ENCODE measurements around the gene PRICKLE4. TPM values are rescaled to one million over a fixed set of nuclear protein-coding genes. Genes with fewer than 3 reads are reported as not detected.
"Not testable (repeated sequence)": the region's sequence is repeated elsewhere in the genome, so short reads cannot be mapped to it uniquely, and the experiment has no call there.

The PRICKLE4 gene
- total RNA-seq, 2 experiments from 2014 or later: 0.71 TPM; not detected in 1

DNA sequence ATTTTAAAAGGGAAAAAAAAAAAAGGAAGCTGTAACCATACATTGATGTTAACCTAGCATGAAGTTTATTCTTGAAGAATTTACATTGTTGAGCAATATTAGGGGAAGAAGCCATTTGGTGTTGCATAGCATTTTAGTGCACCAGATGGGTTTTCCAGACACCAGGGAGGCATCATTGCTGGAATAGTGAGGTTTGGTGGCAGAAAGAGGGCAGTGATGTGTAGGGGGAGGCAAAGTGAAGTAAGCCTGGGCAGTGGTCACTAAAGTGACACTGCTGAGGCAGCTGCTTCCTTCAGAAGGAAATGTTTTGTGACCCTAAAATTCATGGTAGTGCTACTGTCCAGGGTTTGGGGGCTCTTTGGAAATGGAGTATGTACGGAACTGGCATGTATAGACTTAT lies 9.5 kb downstream of the PRICKLE4 start:
- Mint-ChIP-seq H3K4me3 (no peak overlapping the region), H3K27me3 (no peaks in the 10 kb centered on the region), H3K9me3 (no peaks in the 10 kb centered on the region), H3K4me1 (ENCODE audit: low read depth) (peaks cover 20% of the 10 kb centered on the region), H3K36me3 (peaks cover 37% of the 10 kb centered on the region), H3K27ac (no peak overlapping the region)
- CTCF ChIA-PET: interaction anchor here (0.7 to 1.1 kb wide), 3 partner anchors 10 to 131 kb away, joined by 3 read pairs; partner anchors contain the start of genes BYSL, FRS3 and MED20
- intact Hi-C loops (cut with micrococcal nuclease): no loop called here
- POLR2A ChIA-PET: no interaction called here
- no peak for DNase-seq

DNA sequence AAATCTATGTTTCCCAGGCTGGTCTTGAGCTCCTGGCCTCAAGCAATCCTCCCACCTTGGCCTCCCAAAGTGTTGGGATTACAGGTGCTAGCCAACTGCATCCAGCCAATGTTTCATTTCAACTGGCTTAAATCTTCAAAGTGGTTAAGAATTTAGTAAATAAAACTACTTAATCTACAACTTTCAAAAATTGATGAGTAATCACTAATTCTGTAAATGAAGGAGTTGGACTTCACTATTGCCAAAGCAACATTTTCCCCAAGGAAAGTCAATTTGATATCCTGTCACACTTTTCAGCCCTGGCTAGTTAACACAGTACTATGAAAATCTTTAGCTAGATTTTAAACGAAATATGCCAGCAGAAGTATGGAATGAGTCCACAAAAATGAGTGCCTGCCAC lies 10.7 kb downstream of the PRICKLE4 start:
- ChIA-PET CTCF (interaction anchor here (0.9 to 1.1 kb wide), 2 partner anchors 12 to 424 kb away, joined by 3 read pairs; partner anchors contain the start of gene FRS3), POLR2A (no interaction called here)
- Mint-ChIP-seq H3K4me3 (no peak overlapping the region), H3K9me3 (no peaks in the 10 kb centered on the region), H3K27ac (no peak overlapping the region), H3K27me3 (no peaks in the 10 kb centered on the region), H3K36me3 (peaks cover 37% of the 10 kb centered on the region), H3K4me1 (ENCODE audit: low read depth) (peaks cover 16% of the 10 kb centered on the region)
- DNase-seq: no peak
- intact Hi-C loops (cut with micrococcal nuclease): no loop called here

DNA sequence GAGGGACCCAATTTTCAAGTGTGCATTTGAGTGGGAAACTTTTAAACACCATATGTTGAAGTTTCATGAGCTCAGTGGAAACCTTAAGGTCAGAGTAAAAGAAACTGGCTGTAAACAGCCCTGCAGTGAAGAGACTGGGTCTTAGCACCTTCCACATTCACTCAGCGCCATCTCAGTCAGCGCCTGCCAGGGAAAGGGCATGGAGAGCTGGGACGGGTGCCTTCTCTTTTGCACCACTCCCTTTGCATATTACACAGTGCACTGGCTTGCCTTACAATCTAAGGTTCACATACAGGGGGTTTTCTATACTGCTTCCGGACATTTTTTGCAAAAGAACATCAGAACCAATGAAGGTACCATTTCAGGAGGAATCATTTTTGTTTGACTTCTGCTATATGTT lies 11.4 kb downstream of the PRICKLE4 start:
- DNase-seq: no peak
- no peaks in the 10 kb centered on the region for H3K9me3 Mint-ChIP-seq
- no peak overlapping the region for H3K4me3 Mint-ChIP-seq
- peak overlapping the region; percentile 54 for H3K27ac Mint-ChIP-seq
- H3K27me3 Mint-ChIP-seq: no peaks in the 10 kb centered on the region
- H3K4me1 Mint-ChIP-seq (ENCODE audit: low read depth): peaks cover 19% of the 10 kb centered on the region
- peaks cover 37% of the 10 kb centered on the region for H3K36me3 Mint-ChIP-seq
- ChIA-PET POLR2A (interaction anchor here (0.5 to 1.0 kb wide), 2 partner anchors 112 to 259 kb away, joined by 3 to 6 read pairs; no protein-coding TSS in a partner anchor), CTCF (interaction anchor here (0.9 kb wide), 1 partner anchor 423 kb away, joined by 3 read pairs; no protein-coding TSS in a partner anchor)
- intact Hi-C loops (cut with micrococcal nuclease): no loop called here

- no peak for DNase-seq
- intact Hi-C loops (cut with micrococcal nuclease): no loop called here
- Mint-ChIP-seq H3K9me3 (no peaks in the 10 kb centered on the region), H3K36me3 (peaks cover 16% of the 10 kb centered on the region), H3K27me3 (no peaks in the 10 kb centered on the region), H3K4me1 (ENCODE audit: low read depth) (peaks cover 3% of the 10 kb centered on the region), H3K27ac (no peak overlapping the region), H3K4me3 (no peak overlapping the region)
- ChIA-PET POLR2A (no interaction called here), CTCF (interaction anchor here (0.7 kb wide), 1 partner anchor 20 kb away, joined by 3 read pairs; no protein-coding TSS in a partner anchor)
These were observed 15.9 kb downstream of the PRICKLE4 start for GRCh38 chr6:41796474-41796873.

DNA sequence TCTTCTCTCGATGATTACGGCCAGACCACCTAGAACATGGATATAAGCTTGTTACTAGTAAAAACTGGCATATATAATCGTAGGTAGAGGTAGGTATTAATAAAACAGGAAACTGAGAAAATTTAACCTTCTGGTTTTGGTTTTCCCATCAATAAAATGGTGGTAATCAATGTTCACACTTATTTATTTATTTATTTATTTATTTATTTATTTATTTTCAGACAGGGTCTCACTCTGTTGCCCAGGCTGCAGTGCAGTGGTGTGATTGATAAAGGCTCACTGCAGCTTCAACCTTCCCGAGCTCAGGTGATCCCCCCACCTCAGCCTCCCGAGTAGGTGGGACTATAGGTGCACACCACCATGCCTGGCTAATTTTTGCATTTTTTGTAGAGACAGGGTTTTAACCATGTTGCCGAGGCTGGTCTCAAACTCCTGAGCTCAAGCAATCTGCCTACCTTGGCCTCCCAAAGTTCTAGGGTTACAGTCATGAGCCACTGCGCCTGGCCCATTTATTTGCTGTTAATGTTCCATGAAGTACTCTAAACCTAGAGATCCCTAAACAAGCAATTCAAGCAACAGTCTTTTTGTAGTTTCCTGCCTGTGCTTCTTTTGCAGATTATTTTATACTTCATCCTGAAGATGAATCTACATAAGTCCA lies 18.4 kb downstream of the PRICKLE4 start:
- Mint-ChIP-seq H3K36me3 (peaks cover 1% of the 10 kb centered on the region), H3K4me1 (ENCODE audit: low read depth) (peaks cover 3% of the 10 kb centered on the region), H3K27me3 (no peaks in the 10 kb centered on the region), H3K9me3 (no peaks in the 10 kb centered on the region), H3K4me3 (no peak overlapping the region), H3K27ac (no peak overlapping the region)
- POLR2A ChIA-PET: no interaction called here
- no peak for DNase-seq
- intact Hi-C loops (cut with micrococcal nuclease): no loop called here
- CTCF ChIA-PET: interaction anchor here (1.1 to 1.9 kb wide), 3 partner anchors 12 to 245 kb away, joined by 3 to 7 read pairs (median 4); partner anchors contain the start of genes MED20 and TOMM6

DNA sequence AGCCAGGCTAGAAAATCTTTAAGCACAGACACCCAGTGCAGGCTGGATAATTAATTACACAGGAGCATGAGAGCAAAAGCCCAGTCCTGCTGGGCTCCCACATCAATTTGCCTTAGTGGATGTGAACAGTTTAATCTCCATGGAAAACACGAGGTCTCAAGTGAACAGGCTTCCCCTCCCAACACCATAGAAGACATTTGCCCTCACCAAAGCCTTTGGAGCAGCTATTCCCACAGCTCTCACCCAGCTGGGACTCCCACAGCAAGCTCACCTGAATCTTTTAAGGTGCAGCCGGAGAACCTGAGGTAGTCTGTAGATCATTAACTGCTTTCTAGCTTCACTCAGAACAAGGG lies 19.0 kb downstream of the PRICKLE4 start:
- H3K4me3 Mint-ChIP-seq: no peak overlapping the region
- CTCF ChIA-PET: interaction anchor here (1.1 to 1.9 kb wide), 3 partner anchors 12 to 245 kb away, joined by 3 to 7 read pairs (median 4); partner anchors contain the start of genes MED20 and TOMM6
- intact Hi-C loops (cut with micrococcal nuclease): no loop called here
- no peaks in the 10 kb centered on the region for H3K9me3 Mint-ChIP-seq
- H3K4me1 Mint-ChIP-seq (ENCODE audit: low read depth): peaks cover 3% of the 10 kb centered on the region
- POLR2A ChIA-PET: no interaction called here
- peaks cover 1% of the 10 kb centered on the region for H3K36me3 Mint-ChIP-seq
- no peak overlapping the region for H3K27ac Mint-ChIP-seq
- DNase-seq: no peak
- no peaks in the 10 kb centered on the region for H3K27me3 Mint-ChIP-seq

GRCh38 chr6:41801380-41801779 lies 20.8 kb downstream of the PRICKLE4 start:
- no peaks in the 10 kb centered on the region for H3K27me3 Mint-ChIP-seq
- CTCF ChIA-PET: interaction anchor here (0.8 to 1.6 kb wide), 4 partner anchors 97 to 413 kb away, joined by 3 to 10 read pairs (median 5); no protein-coding TSS in a partner anchor
- no peak overlapping the region for H3K27ac Mint-ChIP-seq
- peaks cover 2% of the 10 kb centered on the region for H3K4me1 Mint-ChIP-seq (ENCODE audit: low read depth)
- DNase-seq: no peak
- peaks cover 1% of the 10 kb centered on the region for H3K36me3 Mint-ChIP-seq
- POLR2A ChIA-PET: no interaction called here
- H3K9me3 Mint-ChIP-seq: no peaks in the 10 kb centered on the region
- intact Hi-C loops (cut with micrococcal nuclease): no loop called here
- H3K4me3 Mint-ChIP-seq: no peak overlapping the region

GRCh38 chr6:41805830-41806774 lies 25.5 kb downstream of the PRICKLE4 start:
- ChIA-PET POLR2A (no interaction called here), CTCF (no interaction called here)
- Mint-ChIP-seq H3K9me3 (no peaks in the 10 kb centered on the region), H3K36me3 (no peaks in the 10 kb centered on the region), H3K4me3 (no peak overlapping the region), H3K4me1 (ENCODE audit: low read depth) (no peaks in the 10 kb centered on the region), H3K27ac (no peak overlapping the region), H3K27me3 (no peaks in the 10 kb centered on the region)
- intact Hi-C loops (cut with micrococcal nuclease): no loop called here
- DNase-seq: no peak

DNA sequence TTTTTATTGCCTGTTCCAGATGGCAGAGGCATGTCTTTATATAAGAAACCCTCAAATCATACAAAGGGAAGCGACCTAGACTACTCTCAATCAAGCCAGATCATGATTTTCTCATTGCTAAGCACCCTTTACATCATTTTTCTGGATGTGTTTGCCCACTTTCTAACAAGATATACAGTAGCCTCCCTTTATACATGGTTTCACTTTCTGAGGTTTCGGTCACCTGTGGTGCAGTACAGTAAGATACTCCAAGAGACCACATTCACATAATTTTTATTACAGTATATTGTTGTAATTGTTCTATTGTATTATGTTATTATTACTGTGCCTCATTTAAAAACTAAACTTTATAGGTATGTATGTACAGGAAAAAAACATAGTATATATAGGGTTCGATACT lies 30.5 kb downstream of the PRICKLE4 start:
- Mint-ChIP-seq H3K36me3 (no peaks in the 10 kb centered on the region), H3K9me3 (no peaks in the 10 kb centered on the region), H3K27me3 (no peaks in the 10 kb centered on the region), H3K4me3 (no peak overlapping the region), H3K27ac (no peak overlapping the region), H3K4me1 (ENCODE audit: low read depth) (no peaks in the 10 kb centered on the region)
- intact Hi-C loops (cut with micrococcal nuclease): no loop called here
- no peak for DNase-seq
- ChIA-PET CTCF (no interaction called here), POLR2A (no interaction called here)

GRCh38 chr6:41811946-41812345 lies 31.4 kb downstream of the PRICKLE4 start:
- H3K36me3 Mint-ChIP-seq; H3K4me1 Mint-ChIP-seq (ENCODE audit: low read depth); intact Hi-C loops (cut with micrococcal nuclease); H3K9me3 Mint-ChIP-seq; CTCF ChIA-PET; DNase-seq; POLR2A ChIA-PET; H3K27ac Mint-ChIP-seq; H3K27me3 Mint-ChIP-seq; H3K4me3 Mint-ChIP-seq: not testable (repeated sequence)

- H3K27me3 Mint-ChIP-seq: no peaks in the 10 kb centered on the region
- no peaks in the 10 kb centered on the region for H3K36me3 Mint-ChIP-seq
- ChIA-PET POLR2A (no interaction called here), CTCF (no interaction called here)
- intact Hi-C loops (cut with micrococcal nuclease): no loop called here
- no peaks in the 10 kb centered on the region for H3K9me3 Mint-ChIP-seq
- no peaks in the 10 kb centered on the region for H3K4me1 Mint-ChIP-seq (ENCODE audit: low read depth)
- H3K4me3 Mint-ChIP-seq: no peak overlapping the region
- H3K27ac Mint-ChIP-seq: no peak overlapping the region
- DNase-seq: no peak
These were observed 32.9 kb downstream of the PRICKLE4 start for GRCh38 chr6:41813469-41813868.

DNA sequence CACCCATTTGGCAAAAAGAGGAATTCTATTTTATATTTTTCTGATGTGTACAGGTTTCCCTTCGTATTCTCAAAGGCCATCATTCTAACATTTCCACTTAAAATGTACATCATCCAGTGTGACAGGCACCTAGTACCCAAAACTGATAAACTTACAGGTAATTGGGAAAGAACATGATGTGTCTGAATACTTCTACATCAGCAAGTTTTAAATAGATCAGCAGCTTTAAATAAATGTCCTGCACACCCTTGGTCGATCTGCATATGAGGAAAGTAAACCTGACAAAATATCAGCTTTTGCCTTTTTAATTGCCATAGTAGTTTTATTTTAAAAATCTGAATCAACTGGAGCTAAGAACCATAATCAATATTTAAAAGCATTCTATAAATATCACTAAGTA lies 33.4 kb downstream of the PRICKLE4 start:
- Mint-ChIP-seq H3K36me3 (no peaks in the 10 kb centered on the region), H3K9me3 (no peaks in the 10 kb centered on the region), H3K4me3 (no peak overlapping the region), H3K4me1 (ENCODE audit: low read depth) (no peaks in the 10 kb centered on the region), H3K27ac (no peak overlapping the region), H3K27me3 (no peaks in the 10 kb centered on the region)
- intact Hi-C loops (cut with micrococcal nuclease): no loop called here
- ChIA-PET CTCF (interaction anchor here (1.5 kb wide), 1 partner anchor 27 kb away, joined by 3 read pairs; the partner anchor contains the start of gene TOMM6), POLR2A (no interaction called here)
- no peak for DNase-seq

All from activated CD4-positive, alpha-beta memory T cell treated with anti-CD3 and anti-CD28 coated beads for 36 hours (primary cell).